Muscle of leg (tissue), 11 donors: Measurements from ENCODE around the gene KAT6B. TPM values are rescaled to one million over a fixed set of nuclear protein-coding genes. Genes with fewer than 3 reads are reported as not detected.

Experiments used
- DNase-seq: peaks from one replicate; pipeline ENCODE4 v3.0.0; 2013
- H3K27ac ChIP-seq: one replicate; pipeline ENCODE4 v1.5.1; 2013; ENCODE audit warnings: mild to moderate bottlenecking, low read length, control low read depth
- H3K27me3 ChIP-seq: one replicate; pipeline ENCODE4 v1.6.1; 2013; ENCODE audit warnings: low read length; ENCODE audit not compliant: control insufficient read depth, insufficient read depth
- H3K36me3 ChIP-seq: one replicate; pipeline ENCODE4 v1.6.1; 2013; ENCODE audit warnings: low read length; ENCODE audit not compliant: control insufficient read depth, insufficient read depth
- H3K4me1 ChIP-seq: one replicate; pipeline ENCODE4 v1.6.1; 2013; ENCODE audit warnings: low read length; ENCODE audit not compliant: control insufficient read depth, insufficient read depth
- H3K4me3 ChIP-seq: one replicate; pipeline ENCODE4 v1.5.1; 2013; ENCODE audit warnings: low read length, control low read depth
- H3K9me3 ChIP-seq: replicated peaks from 2 replicates; pipeline ENCODE4 v1.6.1; 2013; ENCODE audit warnings: low read depth, low read length; ENCODE audit not compliant: control insufficient read depth
- WGBS: methylation state at CpG from one replicate; pipeline ENCODE4 v1.1.5; 2013; ENCODE audit warnings: missing lambda C conversion rate; ENCODE audit not compliant: insufficient coverage; 5-methylcytosine and 5-hydroxymethylcytosine counted together
- polyA plus RNA-seq, 8 donors: library from polyadenylated mRNA; unstranded; fragments of 120-200 nt; gene quantifications; one replicate each; pipeline versions ENCODE4 v1.2.1 to v1.2.3, GENCODE V29; 2013; ENCODE audit warnings: inconsistent platforms in 1 of 8, low replicate concordance in 1 of 8; ENCODE audit not compliant: insufficient read length in 8 of 8, insufficient read depth in 1 of 8
- total RNA-seq: library from RNA; stranded (reverse); fragments of 120-200 nt; gene quantifications from one replicate; pipeline ENCODE4 v1.2.4, GENCODE V29; 2013

The KAT6B gene
- total and polyA plus RNA-seq, 9 donors: 13.5 to 23.1 (median 17.9) TPM

DNA sequence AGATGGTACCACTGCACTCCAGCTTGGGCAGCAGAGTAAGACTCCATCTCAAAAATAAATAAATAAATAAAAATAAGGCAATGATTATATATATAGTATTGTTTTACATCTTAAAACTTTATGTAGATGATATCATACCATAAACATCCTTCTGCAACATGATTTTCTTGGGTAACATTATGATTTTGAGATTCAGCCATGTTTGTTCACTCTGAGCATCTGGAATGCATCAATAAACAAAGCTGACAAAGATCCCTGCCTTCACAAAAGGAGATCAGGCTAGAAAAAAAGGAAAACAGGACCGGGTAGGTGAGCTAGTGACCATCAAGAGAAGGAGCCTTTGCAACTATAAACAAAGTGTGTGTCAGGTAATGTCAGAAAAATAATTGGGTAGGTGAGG, 31.9 kb upstream of the KAT6B start:
- Histone ChIP-seq H3K9me3 (no peaks in the 10 kb centered on the region), H3K36me3 (no peaks in the 10 kb centered on the region), H3K27ac (no peak overlapping the region), H3K4me3 (no peak overlapping the region), H3K27me3 (no peaks in the 10 kb centered on the region), H3K4me1 (no peaks in the 10 kb centered on the region)
- WGBS: 30% methylated on average over 1 of the region's 1 CpG
- peak; percentile 39 for DNase-seq

DNA sequence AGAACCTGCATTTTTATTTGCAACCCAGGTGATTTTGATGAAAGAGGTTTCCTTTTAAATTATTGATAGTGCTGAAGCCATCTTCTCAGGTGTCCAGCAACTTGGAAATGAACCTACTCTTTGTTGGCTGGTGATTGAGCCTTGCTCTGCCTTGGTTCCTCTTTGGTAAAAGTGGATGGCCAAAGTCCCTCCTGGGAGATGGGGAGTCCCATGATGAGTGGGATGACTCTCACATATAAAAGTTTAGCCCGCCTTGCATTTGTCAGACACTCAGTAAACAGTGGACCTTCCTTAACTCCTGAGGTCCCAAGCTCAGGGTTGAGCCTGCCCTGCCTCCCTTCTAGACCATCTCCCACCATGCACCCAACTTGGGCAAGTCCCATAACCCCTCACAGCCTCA, 28.9 kb upstream of the KAT6B start:
- Histone ChIP-seq H3K9me3 (no peaks in the 10 kb centered on the region), H3K36me3 (no peaks in the 10 kb centered on the region), H3K27ac (no peak overlapping the region), H3K27me3 (no peaks in the 10 kb centered on the region), H3K4me1 (no peaks in the 10 kb centered on the region), H3K4me3 (no peak overlapping the region)
- no peak for DNase-seq
- WGBS: no CpG with 5 or more reads among the region's 1 CpG

- no peak for DNase-seq
- Histone ChIP-seq H3K4me3 (no peak overlapping the region), H3K36me3 (no peaks in the 10 kb centered on the region), H3K27me3 (no peaks in the 10 kb centered on the region), H3K9me3 (no peaks in the 10 kb centered on the region), H3K4me1 (no peaks in the 10 kb centered on the region), H3K27ac (no peak overlapping the region)
- 91% methylated on average over 3 of the region's 5 CpGs for WGBS
These were observed 26.6 kb upstream of the KAT6B start for GRCh38 chr10:74799721-74800221.

GRCh38 chr10:74801447-74801846, 25.0 kb upstream of the KAT6B start:
- H3K4me3 ChIP-seq: no peak overlapping the region
- no peaks in the 10 kb centered on the region for H3K9me3 ChIP-seq
- H3K4me1 ChIP-seq: no peaks in the 10 kb centered on the region
- no peak overlapping the region for H3K27ac ChIP-seq
- no peaks in the 10 kb centered on the region for H3K36me3 ChIP-seq
- H3K27me3 ChIP-seq: no peaks in the 10 kb centered on the region
- no peak for DNase-seq
- WGBS: 100% methylated on average over 1 of the region's 2 CpGs

GRCh38 chr10:74808501-74808900, 17.9 kb upstream of the KAT6B start:
- Histone ChIP-seq H3K27me3 (peaks cover 4% of the 10 kb centered on the region), H3K36me3 (no peaks in the 10 kb centered on the region), H3K27ac (no peak overlapping the region), H3K9me3 (peaks cover 5% of the 10 kb centered on the region), H3K4me3 (no peak overlapping the region), H3K4me1 (peaks cover 3% of the 10 kb centered on the region)
- no peak for DNase-seq
- WGBS: 67% methylated on average over 1 of the region's 4 CpGs

- DNase-seq: no peak
- WGBS: no CpG with 5 or more reads among the region's 2 CpGs
- Histone ChIP-seq H3K36me3 (no peaks in the 10 kb centered on the region), H3K4me1 (peaks cover 3% of the 10 kb centered on the region), H3K27ac (no peak overlapping the region), H3K9me3 (peaks cover 5% of the 10 kb centered on the region), H3K4me3 (no peak overlapping the region), H3K27me3 (peaks cover 4% of the 10 kb centered on the region)
These were observed 16.3 kb upstream of the KAT6B start for GRCh38 chr10:74810087-74810486.

DNA sequence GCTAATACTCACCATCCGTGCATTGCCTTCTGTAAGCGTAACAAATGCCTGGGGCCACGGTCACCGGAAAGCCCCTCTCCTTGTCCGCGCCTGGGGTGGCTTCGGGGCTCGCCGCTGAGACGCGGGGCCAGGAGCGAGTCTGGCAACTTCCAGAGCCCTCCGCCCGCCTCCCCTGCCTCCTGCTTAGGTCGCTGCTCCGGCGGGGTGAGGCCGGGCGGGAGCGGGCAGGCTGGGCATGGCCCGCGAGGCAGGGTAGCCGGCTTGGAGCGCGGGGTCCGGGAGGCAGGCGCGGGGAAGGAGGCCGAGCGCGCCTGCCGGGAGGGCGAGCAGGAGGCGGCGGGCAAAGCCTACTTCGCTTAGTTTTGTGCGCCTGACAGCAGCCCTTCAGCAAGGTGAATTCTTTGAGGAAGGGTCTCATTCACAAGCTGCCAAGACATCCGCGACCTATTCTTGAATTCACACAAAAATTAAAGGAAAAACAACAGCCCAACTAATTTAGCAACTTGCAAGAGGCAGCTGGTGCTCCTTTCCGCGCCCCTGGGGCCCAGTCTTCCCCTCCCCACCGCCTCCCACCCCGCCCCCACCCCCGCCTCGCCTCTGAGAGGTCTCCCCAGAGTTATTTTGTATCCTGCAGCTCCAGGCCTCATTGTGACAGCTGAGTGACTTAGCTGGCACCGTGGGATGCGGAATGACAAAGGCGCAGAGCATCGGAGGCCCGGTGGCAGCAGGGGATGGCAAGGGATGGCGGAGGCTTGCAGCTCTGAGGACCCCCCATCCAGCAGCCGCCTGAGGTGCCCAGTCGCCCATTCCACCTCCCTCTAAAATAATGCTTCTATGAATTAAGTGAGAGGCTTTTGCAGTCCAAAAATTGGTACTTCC, 12.8 kb upstream of the KAT6B start:
- 21% methylated on average over 43 of the region's 53 CpGs for WGBS
- Histone ChIP-seq H3K36me3 (no peaks in the 10 kb centered on the region), H3K27me3 (peaks cover 4% of the 10 kb centered on the region), H3K4me3 (no peak overlapping the region), H3K4me1 (peaks cover 3% of the 10 kb centered on the region), H3K27ac (no peak overlapping the region), H3K9me3 (peaks cover 10% of the 10 kb centered on the region)
- no peak for DNase-seq

GRCh38 chr10:74814797-74815196, 11.6 kb upstream of the KAT6B start:
- Histone ChIP-seq H3K36me3 (no peaks in the 10 kb centered on the region), H3K4me1 (peaks cover 3% of the 10 kb centered on the region), H3K9me3 (peaks cover 10% of the 10 kb centered on the region), H3K4me3 (no peak overlapping the region), H3K27me3 (peaks cover 4% of the 10 kb centered on the region), H3K27ac (no peak overlapping the region)
- peak; percentile 80 for DNase-seq

- no peaks in the 10 kb centered on the region for H3K36me3 ChIP-seq
- H3K27me3 ChIP-seq: peaks cover 4% of the 10 kb centered on the region
- no CpG with 5 or more reads among the region's 4 CpGs for WGBS
- no peak overlapping the region for H3K4me3 ChIP-seq
- H3K4me1 ChIP-seq: peaks cover 3% of the 10 kb centered on the region
- DNase-seq: no peak
- peaks cover 4% of the 10 kb centered on the region for H3K9me3 ChIP-seq
- H3K27ac ChIP-seq: no peak overlapping the region
These were observed 9.4 kb upstream of the KAT6B start for GRCh38 chr10:74816824-74817498.

DNA sequence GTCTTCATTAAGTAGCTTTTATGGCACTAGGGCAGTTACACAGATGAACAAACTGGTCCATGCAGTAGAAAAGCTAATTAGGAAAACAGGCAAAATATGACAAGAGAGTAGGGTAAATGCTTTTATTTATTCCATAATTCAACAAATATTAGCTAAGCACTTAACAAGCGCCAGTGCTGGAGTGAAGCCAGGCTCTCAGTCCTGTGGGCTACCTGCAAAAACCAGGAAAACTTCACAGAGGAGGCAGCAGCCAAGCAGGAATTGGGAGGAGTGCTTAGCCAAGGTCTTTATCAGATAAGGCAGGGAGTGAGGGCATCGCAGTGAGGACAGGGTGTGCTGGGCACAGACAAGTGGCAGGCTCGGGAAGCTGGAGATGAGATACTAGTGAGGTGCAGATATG, 4.9 kb upstream of the KAT6B start:
- WGBS: 69% methylated on average over 2 of the region's 3 CpGs
- Histone ChIP-seq H3K9me3 (peaks cover 4% of the 10 kb centered on the region), H3K36me3 (no peaks in the 10 kb centered on the region), H3K4me3 (no peak overlapping the region), H3K27ac (no peak overlapping the region), H3K4me1 (peaks cover 8% of the 10 kb centered on the region), H3K27me3 (no peaks in the 10 kb centered on the region)
- DNase-seq: no peak
